ENCODE measurements around the gene BAD. TPM values are rescaled to one million over a fixed set of nuclear protein-coding genes. Genes with fewer than 3 reads are reported as not detected.

BAD gene
- total and polyA plus RNA-seq, 9 donors: 3.4 to 125 (median 63.6) TPM

- no peak overlapping the region for H3K27ac ChIP-seq
- H3K4me3 ChIP-seq: no peak overlapping the region
- WGBS, 3 donors: 88 to 93% (median 90%) methylated on average over 35 of the region's 35 CpGs
- TF ChIP-seq EP300 (IDR thresholded peaks at IDR 0.05): no peak
- TF ChIP-seq POLR2A (IDR thresholded peaks at IDR 0.05): no peak
- no peak for TF ChIP-seq CTCF (IDR thresholded peaks at IDR 0.05)
- H3K4me1 ChIP-seq (ENCODE audit: insufficient read depth): peaks cover 9% of the 10 kb centered on the region
- no peaks in the 10 kb centered on the region for H3K36me3 ChIP-seq
- H3K27me3 ChIP-seq: no peaks in the 10 kb centered on the region
- intact Hi-C loops (cut with DNase I): loop anchor here in 2 of 4 donors (10.0 kb wide), 1 partner anchor 61 kb away; the partner anchor contains the start of gene FERMT3 (in 2 of the 2)
- no peaks in the 10 kb centered on the region for H3K9me3 ChIP-seq
- peak in 3 of 5 donors; percentile 24 to 50 (median 37) for DNase-seq
Observed at GRCh38 chr11:64265176-64266160, 19.0 kb downstream of the BAD start.

- H3K36me3 ChIP-seq: no peaks in the 10 kb centered on the region
- TF ChIP-seq CTCF (IDR thresholded peaks at IDR 0.05) (no peak), EP300 (IDR thresholded peaks at IDR 0.05) (no peak), POLR2A (IDR thresholded peaks at IDR 0.05) (no peak)
- H3K4me3 ChIP-seq: no peak overlapping the region
- H3K27me3 ChIP-seq: no peaks in the 10 kb centered on the region
- no peak for DNase-seq
- no peak overlapping the region for H3K27ac ChIP-seq
- H3K4me1 ChIP-seq (ENCODE audit: insufficient read depth): peaks cover 9% of the 10 kb centered on the region
- intact Hi-C loops (cut with DNase I): loop anchor here in 2 of 4 donors (10.0 kb wide), 1 partner anchor 60 kb away; the partner anchor contains the start of gene FERMT3 (in 2 of the 2)
- 82 to 87% (median 85%) methylated on average over 10 of the region's 10 CpGs for WGBS, 3 donors
- H3K9me3 ChIP-seq: no peaks in the 10 kb centered on the region
Observed at GRCh38 chr11:64264371-64264852, 20.1 kb downstream of the BAD start.

- intact Hi-C loops (cut with DNase I): loop anchor here in 2 of 4 donors (10.0 kb wide), 1 partner anchor 59 kb away; the partner anchor contains the start of gene FERMT3 (in 2 of the 2)
- H3K36me3 ChIP-seq: no peaks in the 10 kb centered on the region
- 83 to 84% (median 83%) methylated on average over 8 of the region's 8 CpGs for WGBS, 3 donors
Observed at GRCh38 chr11:64263947-64264317, 20.5 kb downstream of the BAD start.

More at GRCh38 chr11:64263947-64264317, 20.5 kb downstream of the BAD start:
- Histone ChIP-seq H3K27me3 (no peaks in the 10 kb centered on the region), H3K4me1 (ENCODE audit: insufficient read depth) (peaks cover 9% of the 10 kb centered on the region), H3K4me3 (no peak overlapping the region), H3K27ac (no peak overlapping the region), H3K9me3 (no peaks in the 10 kb centered on the region)
- DNase-seq: no peak
- no peak for TF ChIP-seq POLR2A (IDR thresholded peaks at IDR 0.05)
- no peak for TF ChIP-seq EP300 (IDR thresholded peaks at IDR 0.05)
- no peak for TF ChIP-seq CTCF (IDR thresholded peaks at IDR 0.05)

Measured in ovary (tissue), 9 donors.